ENCODE data around the gene PLSCR3. TPM values are rescaled to one million over a fixed set of nuclear protein-coding genes. Genes with fewer than 3 reads are reported as not detected.

PLSCR3 gene
- total RNA-seq, 2 donors from 2014 or later: 13.2 to 15.8 TPM

DNA sequence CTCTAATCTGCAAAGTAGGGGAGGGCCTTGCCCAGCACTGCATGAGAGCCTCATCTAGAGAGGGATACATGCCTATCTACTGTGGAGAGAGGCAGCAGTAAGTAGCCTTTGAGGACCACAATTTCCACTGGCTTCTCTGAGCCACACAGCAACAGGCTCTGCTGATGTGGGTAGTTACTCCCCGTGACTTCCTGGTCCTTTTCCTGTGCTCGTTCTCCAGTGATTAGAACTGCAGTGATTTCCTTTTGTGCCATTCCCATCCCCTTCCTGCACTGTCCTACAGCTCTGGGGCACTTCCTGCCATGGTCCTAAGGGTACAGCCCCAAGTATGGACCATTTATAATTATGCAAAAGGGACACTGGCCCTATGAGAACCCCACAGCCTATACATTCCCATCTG is 3.0 kb downstream of the PLSCR3 start:
- H3K27me3 ChIP-seq: no peaks in the 10 kb centered on the region
- intact Hi-C loops (cut with DNase I): no loop called here
- H3K27ac ChIP-seq: no peak overlapping the region
- DNase-seq: no peak
- H3K4me3 ChIP-seq: no peak overlapping the region
- TF ChIP-seq, protein P1, sequence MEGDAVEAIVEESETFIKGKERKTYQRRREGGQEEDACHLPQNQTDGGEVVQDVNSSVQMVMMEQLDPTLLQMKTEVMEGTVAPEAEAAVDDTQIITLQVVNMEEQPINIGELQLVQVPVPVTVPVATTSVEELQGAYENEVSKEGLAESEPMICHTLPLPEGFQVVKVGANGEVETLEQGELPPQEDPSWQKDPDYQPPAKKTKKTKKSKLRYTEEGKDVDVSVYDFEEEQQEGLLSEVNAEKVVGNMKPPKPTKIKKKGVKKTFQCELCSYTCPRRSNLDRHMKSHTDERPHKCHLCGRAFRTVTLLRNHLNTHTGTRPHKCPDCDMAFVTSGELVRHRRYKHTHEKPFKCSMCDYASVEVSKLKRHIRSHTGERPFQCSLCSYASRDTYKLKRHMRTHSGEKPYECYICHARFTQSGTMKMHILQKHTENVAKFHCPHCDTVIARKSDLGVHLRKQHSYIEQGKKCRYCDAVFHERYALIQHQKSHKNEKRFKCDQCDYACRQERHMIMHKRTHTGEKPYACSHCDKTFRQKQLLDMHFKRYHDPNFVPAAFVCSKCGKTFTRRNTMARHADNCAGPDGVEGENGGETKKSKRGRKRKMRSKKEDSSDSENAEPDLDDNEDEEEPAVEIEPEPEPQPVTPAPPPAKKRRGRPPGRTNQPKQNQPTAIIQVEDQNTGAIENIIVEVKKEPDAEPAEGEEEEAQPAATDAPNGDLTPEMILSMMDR (IDR thresholded peaks at IDR 0.05): no peak
- TF ChIP-seq POLR2A (IDR thresholded peaks at IDR 0.05): no peak
- peaks cover 20% of the 10 kb centered on the region for H3K4me1 ChIP-seq
- ATAC-seq: no peak
- H3K36me3 ChIP-seq (replicated peaks in 1 of 2; ENCODE audit: insufficient read depth in 1 of 2, low read depth in 2 of 2): peaks cover 0 to 6% of the 10 kb centered on the region in 2 donors
- 55 to 93% methylated on average over 2 of the region's 2 CpGs for WGBS, 2 donors
- H3K9me3 ChIP-seq: no peaks in the 10 kb centered on the region

DNA sequence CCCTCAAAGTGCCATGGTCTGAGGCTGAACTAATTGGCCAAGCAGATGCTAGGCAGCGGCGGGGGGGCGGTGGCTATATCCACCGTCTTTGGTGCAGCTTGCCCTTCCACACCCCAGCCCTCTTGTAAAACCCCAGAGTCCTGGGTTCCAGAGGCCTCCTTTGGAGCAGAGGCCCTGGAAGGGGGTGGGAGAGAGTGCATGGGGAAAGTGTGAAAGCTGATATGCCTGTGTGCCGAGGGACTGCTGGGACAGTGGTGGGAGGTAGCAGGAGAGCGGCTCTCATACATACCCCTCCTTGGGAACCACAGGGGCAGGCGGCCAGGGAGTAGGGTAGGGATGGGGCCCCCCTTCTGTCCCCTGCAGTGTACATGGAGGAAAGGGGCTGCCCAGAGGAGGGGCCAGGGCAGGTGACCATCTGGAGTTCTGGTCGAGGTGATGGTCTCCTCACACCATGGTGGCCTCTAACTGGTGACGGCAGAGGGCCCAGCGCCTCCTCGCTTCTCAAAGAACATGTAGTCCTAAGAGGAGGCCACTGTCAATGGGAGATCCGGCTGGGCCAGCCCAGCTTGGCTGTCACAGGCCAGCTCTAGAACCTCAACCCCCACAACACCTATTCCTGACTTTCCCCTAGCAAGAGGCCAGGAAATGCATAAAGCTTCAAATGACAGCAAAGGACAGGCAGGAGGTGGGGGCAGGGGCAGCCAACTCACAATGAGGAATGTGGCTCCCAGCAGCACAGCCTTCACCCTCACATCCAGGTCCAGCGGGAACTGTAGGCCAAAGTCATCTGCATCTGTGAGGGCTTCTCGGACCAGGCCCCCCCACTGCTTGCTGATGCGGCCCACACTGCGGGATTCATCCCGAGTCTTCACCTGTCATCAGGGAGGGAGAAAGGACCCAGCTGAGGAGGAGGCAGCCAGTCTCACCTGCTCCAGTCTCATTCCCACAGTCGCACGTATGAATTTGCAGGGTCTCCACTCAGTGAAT is 4.1 kb downstream of the PLSCR3 start:
- no peak for ATAC-seq
- Histone ChIP-seq H3K4me1 (peaks cover 19% of the 10 kb centered on the region), H3K36me3 (replicated peaks in 1 of 2; ENCODE audit: insufficient read depth in 1 of 2, low read depth in 2 of 2) (peaks cover 0 to 6% of the 10 kb centered on the region in 2 donors), H3K4me3 (no peak overlapping the region), H3K27me3 (no peaks in the 10 kb centered on the region), H3K27ac (no peak overlapping the region), H3K9me3 (no peaks in the 10 kb centered on the region)
- TF ChIP-seq, protein P1 (IDR thresholded peaks at IDR 0.05): no peak
- no peak for TF ChIP-seq POLR2A (IDR thresholded peaks at IDR 0.05)
- DNase-seq: no peak
- 87 to 94% methylated on average over 10 to 19 of the region's 19 CpGs for WGBS, 2 donors
- intact Hi-C loops (cut with DNase I): no loop called here

DNA sequence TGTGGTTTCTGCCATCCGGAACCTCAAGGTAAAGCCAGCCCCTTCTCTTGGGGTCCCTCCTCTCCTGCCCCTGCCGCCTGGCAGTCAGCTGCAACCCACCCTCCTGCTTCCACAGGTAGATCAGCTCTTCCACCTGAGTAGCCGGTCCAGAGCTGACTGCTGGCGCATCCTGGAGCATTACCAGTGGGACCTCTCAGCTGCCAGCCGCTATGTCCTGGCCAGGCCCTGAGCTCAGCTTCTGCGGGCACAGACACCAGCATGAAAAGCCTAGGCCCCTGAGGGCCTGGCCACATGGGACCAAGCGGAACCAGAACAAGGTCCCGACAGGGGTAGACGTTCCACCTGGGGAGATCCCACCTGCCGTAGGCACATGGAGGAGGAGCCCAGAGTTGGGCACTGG is 5.5 kb downstream of the PLSCR3 start:
- no peak for ATAC-seq
- 89 to 96% methylated on average over 9 to 10 of the region's 10 CpGs for WGBS, 2 donors
- intact Hi-C loops (cut with DNase I): no loop called here
- DNase-seq: no peak
- Histone ChIP-seq H3K4me3 (no peak overlapping the region), H3K27me3 (no peaks in the 10 kb centered on the region), H3K36me3 (replicated peaks in 1 of 2; ENCODE audit: insufficient read depth in 1 of 2, low read depth in 2 of 2) (peaks cover 0 to 6% of the 10 kb centered on the region in 2 donors), H3K27ac (no peak overlapping the region), H3K4me1 (peaks cover 8% of the 10 kb centered on the region), H3K9me3 (no peaks in the 10 kb centered on the region)
- TF ChIP-seq, protein P1 (IDR thresholded peaks at IDR 0.05): no peak
- TF ChIP-seq POLR2A (IDR thresholded peaks at IDR 0.05): no peak

DNA sequence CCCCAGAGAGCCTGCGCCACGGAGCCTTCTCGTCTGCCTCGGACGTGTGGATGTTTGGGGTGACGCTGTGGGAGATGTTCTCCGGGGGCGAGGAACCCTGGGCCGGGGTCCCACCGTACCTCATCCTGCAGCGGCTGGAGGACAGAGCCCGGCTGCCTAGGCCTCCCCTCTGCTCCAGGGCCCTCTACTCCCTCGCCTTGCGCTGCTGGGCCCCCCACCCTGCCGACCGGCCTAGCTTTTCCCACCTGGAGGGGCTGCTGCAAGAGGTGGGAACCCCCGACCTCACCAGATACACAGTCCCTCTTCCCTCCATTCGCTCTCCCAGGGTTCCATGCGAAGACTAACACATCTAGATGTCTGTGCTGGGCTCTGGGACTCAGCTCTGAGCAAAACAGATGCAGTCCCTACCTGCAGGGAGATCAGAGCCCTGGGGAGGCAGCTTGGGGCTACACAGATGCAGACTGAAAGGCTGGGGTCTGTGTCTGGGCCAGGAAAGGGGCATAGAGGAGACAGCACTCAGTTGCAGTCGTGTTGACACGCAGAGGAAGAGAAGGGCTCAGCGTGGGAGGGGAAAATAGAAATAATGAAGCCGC is 9.7 kb downstream of the PLSCR3 start:
- TF ChIP-seq, protein P1 (IDR thresholded peaks at IDR 0.05): no peak
- TF ChIP-seq POLR2A (IDR thresholded peaks at IDR 0.05): no peak
- Histone ChIP-seq H3K4me3 (no peak overlapping the region), H3K36me3 (replicated peaks in 1 of 2; ENCODE audit: insufficient read depth in 1 of 2, low read depth in 2 of 2) (peaks cover 0 to 6% of the 10 kb centered on the region in 2 donors), H3K27ac (no peak overlapping the region), H3K9me3 (no peaks in the 10 kb centered on the region), H3K27me3 (no peaks in the 10 kb centered on the region), H3K4me1 (peaks cover 24% of the 10 kb centered on the region)
- 88 to 90% methylated on average over 14 to 23 of the region's 23 CpGs for WGBS, 2 donors
- intact Hi-C loops (cut with DNase I): no loop called here
- ATAC-seq (no peak), DNase-seq (no peak)
